B cell (primary cell): Measurements from ENCODE around the gene CNRIP1. TPM values are rescaled to one million over a fixed set of nuclear protein-coding genes. Genes with fewer than 3 reads are reported as not detected.
A peak's percentile ranks its signal among the peaks of the same experiment; 100 is the strongest.

ENCODE experiments used
- ATAC-seq: fragments of 200-7000 bp; cut with Tn5 transposase; one replicate; pipeline ENCODE4 v1.10.0; 2021; ENCODE audit warnings: low read depth, mild to moderate bottlenecking, moderate number of reproducible peaks, moderate library complexity
- CTCF ChIA-PET: fragments of 350-600 bp; sonication (Branson Sonifier 250); formaldehyde crosslinking; loops from one replicate; lab custom pipeline; 2021; ENCODE audit warnings: antibody characterized with exemption, inconsistent platforms; lab: Charles Lee
- POLR2A ChIA-PET: fragments of 350-600 bp; sonication (Branson Sonifier 250); formaldehyde crosslinking; loops from one replicate; lab custom pipeline; 2021; ENCODE audit warnings: antibody characterized with exemption; lab: Charles Lee
- DNase-seq: peaks from one replicate; pipeline ENCODE4 v3.0.0; 2013
- H2AFZ ChIP-seq: 2 replicates; pipeline ENCODE4 v1.6.1; 2012; ENCODE audit warnings: mild to moderate bottlenecking, low read depth, low read length; ENCODE audit not compliant: insufficient read depth, poor library complexity, severe bottlenecking
- H3K27ac ChIP-seq, 2 donors: 1 replicate in 1 of 2; 2 replicates in 1 of 2; pipeline ENCODE4 v1.5.1; 2012 to 2013; ENCODE audit warnings: low read length in 2 of 2, mild to moderate bottlenecking in 2 of 2, moderate library complexity in 1 of 2
- H3K27me3 ChIP-seq, 4 experiments: fragments of 200-600 bp in 1 of 4; sonication (generic) in 1 of 4; replicated peaks in 1 of 4; 1 replicate in 2 of 4; 2 replicates in 2 of 4; pipeline versions ENCODE4 v1.6.1 to v1.7.0; 2013 to 2016; ENCODE audit warnings: low read length in 3 of 4, mild to moderate bottlenecking in 2 of 4, mixed read lengths in 1 of 4, moderate library complexity in 1 of 4; ENCODE audit not compliant: insufficient read depth in 4 of 4, control insufficient read depth in 3 of 4; ENCODE audit errors: control extremely low read depth in 1 of 4
- H3K36me3 ChIP-seq, 2 experiments: replicated peaks in 1 of 2; 1 replicate in 1 of 2; 2 replicates in 1 of 2; pipeline versions ENCODE4 v1.6.1 to v1.7.1; 2013; ENCODE audit warnings: low read length in 1 of 2; ENCODE audit not compliant: insufficient read depth in 2 of 2, control insufficient read depth in 1 of 2; ENCODE audit errors: control extremely low read depth in 1 of 2, extremely low read depth in 1 of 2
- H3K4me1 ChIP-seq, 2 donors: fragments of 200-600 bp in 1 of 2; sonication (generic) in 1 of 2; 1 replicate in 1 of 2; 2 replicates in 1 of 2; pipeline versions ENCODE4 v1.5.1 to v1.6.1; 2013 to 2017; ENCODE audit warnings: low read length in 2 of 2; ENCODE audit not compliant: control insufficient read depth in 2 of 2, insufficient read depth in 2 of 2
- H3K4me2 ChIP-seq: replicated peaks from 2 replicates; pipeline ENCODE3; 2012; ENCODE audit warnings: mild to moderate bottlenecking, low read depth, low read length; ENCODE audit not compliant: poor library complexity, severe bottlenecking
- H3K4me3 ChIP-seq, 5 experiments: fragments of 200-600 bp in 1 of 5; sonication (generic) in 1 of 5; 1 replicate in 3 of 5; 2 replicates in 2 of 5; pipeline versions ENCODE4 v1.5.1 to v1.7.0; 2011 to 2016; ENCODE audit warnings: low read length in 4 of 5, mild to moderate bottlenecking in 4 of 5, low read depth in 2 of 5, control low read depth in 1 of 5, moderate library complexity in 1 of 5; ENCODE audit not compliant: insufficient read depth in 1 of 5; ENCODE audit errors: control extremely low read depth in 1 of 5, extremely low read depth in 1 of 5
- H3K79me2 ChIP-seq: fragments of 200-600 bp; sonication (generic); one replicate; pipeline ENCODE4 v1.6.0; 2016; ENCODE audit warnings: low read length; ENCODE audit not compliant: control insufficient read depth, insufficient read depth
- H3K9ac ChIP-seq: fragments of 200-600 bp; sonication (generic); 2 replicates; pipeline ENCODE4 v1.6.1; 2017; ENCODE audit warnings: mild to moderate bottlenecking, low read length, moderate library complexity
- H3K9me3 ChIP-seq, 3 donors: one replicate each; pipeline versions ENCODE4 v1.6.1 to v1.7.1; 2013; ENCODE audit warnings: low read length in 2 of 3; ENCODE audit not compliant: control insufficient read depth in 2 of 3, insufficient read depth in 1 of 3; ENCODE audit errors: control extremely low read depth in 1 of 3
- H4K20me1 ChIP-seq: 2 replicates; pipeline ENCODE4 v1.6.0; 2012; ENCODE audit warnings: mild to moderate bottlenecking, low read length; ENCODE audit not compliant: insufficient read depth, control insufficient read depth, poor library complexity, severe bottlenecking
- H3K27ac Mint-ChIP-seq: one replicate; pipeline ENCODE4 v1.8.0; 2021; ENCODE audit warnings: mixed read lengths
- H3K27me3 Mint-ChIP-seq: one replicate; pipeline ENCODE4 v1.8.0; 2021; ENCODE audit warnings: mixed read lengths
- H3K4me1 Mint-ChIP-seq: one replicate; pipeline ENCODE4 v1.8.0; 2021; ENCODE audit warnings: mixed read lengths
- H3K4me3 Mint-ChIP-seq: one replicate; pipeline ENCODE4 v1.8.0; 2021; ENCODE audit warnings: mixed read lengths
- H3K9me3 Mint-ChIP-seq: one replicate; pipeline ENCODE4 v1.8.0; 2022; ENCODE audit warnings: mixed read lengths; ENCODE audit not compliant: insufficient read depth
- EZH2 ChIP-seq: IDR thresholded peaks from 2 replicates; pipeline ENCODE4 v1.6.1; 2012; ENCODE audit warnings: borderline replicate concordance, low read depth, mild to moderate bottlenecking, moderate library complexity, low read length; ENCODE audit not compliant: insufficient read depth, poor library complexity, severe bottlenecking
- WGBS: methylation state at CpG from one replicate; pipeline ENCODE4 v1.1.5; 2013; ENCODE audit warnings: missing lambda C conversion rate; ENCODE audit not compliant: insufficient coverage; 5-methylcytosine and 5-hydroxymethylcytosine counted together
- intact Hi-C: fragments of 100-400 bp; cut with micrococcal nuclease; formaldehyde crosslinking; loops from one replicate; pipeline ENCODE4 v1.10.0; 2022
- polyA plus RNA-seq: library from polyadenylated mRNA; depleted of rRNA; stranded (reverse); fragments of >200 nt; gene quantifications from 2 replicates; pipeline ENCODE4 v1.2.3, GENCODE V29; 2012
- total RNA-seq, 2 donors: library from RNA; stranded (reverse); fragments of 120-200 nt in 1 of 2; gene quantifications; 1 replicate in 1 of 2; 2 replicates in 1 of 2; pipeline versions ENCODE4 v1.2.3 to v1.2.4, GENCODE V29; 2013 to 2022
- TF ChIP-seq, protein P1 (sequence below): fragments of 200-600 bp; IDR thresholded peaks from one replicate; pipeline ENCODE4 v1.8.0; 2022; ENCODE audit warnings: antibody characterized with exemption, mild to moderate bottlenecking

CNRIP1 gene
- total and polyA plus RNA-seq, 2 donors (not counting 1 experiment from before 2014, with no cell fraction given), result not detected

DNA sequence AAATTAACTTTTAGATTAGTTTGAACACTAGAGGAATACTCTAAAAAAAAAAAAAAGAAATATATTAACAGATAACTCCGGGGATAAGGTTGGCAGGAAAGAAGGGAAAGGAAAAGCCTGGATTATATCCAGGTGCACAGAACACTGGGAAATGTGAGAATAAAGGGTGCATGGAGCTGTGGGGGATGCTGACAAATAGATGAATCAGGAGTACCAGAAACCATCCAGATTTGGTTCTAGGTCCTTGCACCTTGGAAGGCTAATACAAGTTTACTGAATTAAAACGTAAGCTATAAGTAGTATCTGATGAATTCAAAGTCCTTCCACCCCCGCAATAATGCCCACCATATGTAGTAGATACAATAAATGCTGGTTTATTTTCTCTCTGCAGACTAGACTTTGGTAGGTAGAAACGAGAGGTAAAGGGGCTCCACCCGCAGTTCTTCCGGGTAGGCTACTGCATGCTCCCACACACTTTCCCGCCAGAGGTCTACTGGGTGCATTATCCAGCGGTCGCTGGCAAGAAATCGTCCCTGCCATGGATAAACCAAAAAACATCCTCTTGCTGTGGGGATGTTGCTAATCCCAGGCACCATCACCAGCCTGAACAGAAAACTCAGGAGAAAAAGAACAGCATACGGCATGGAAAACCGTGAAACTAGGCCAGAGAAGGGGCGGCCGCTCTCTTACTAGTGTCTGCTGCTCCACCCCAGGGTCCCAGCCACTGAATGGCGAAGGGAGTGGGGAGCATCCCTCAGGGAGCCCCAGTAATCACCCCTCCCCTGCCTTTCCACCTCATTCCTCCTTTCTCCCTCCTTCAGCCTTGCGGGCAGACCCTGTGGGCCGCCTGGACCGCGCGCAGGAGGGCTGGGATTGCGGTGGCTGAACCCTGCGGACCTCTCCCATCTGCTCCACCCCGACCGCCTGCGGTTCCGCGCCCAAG lies 1.5 kb downstream of the CNRIP1 start:
- peaks cover 0 to 14% (median 4%) of the 10 kb centered on the region in 3 donors for H3K9me3 ChIP-seq
- H3K36me3 ChIP-seq, result no peaks in the 10 kb centered on the region
- H3K27ac ChIP-seq, result no peak overlapping the region
- 88% methylated on average over 17 of the region's 27 CpGs for WGBS
- H2AFZ ChIP-seq, result peak overlapping the region; percentile 76
- intact Hi-C loops, result no loop called here
- Mint-ChIP-seq H3K9me3 (no peaks in the 10 kb centered on the region), H3K27me3 (peaks cover 46% of the 10 kb centered on the region), H3K4me3 (peak overlapping the region; percentile 87), H3K27ac (no peak overlapping the region), H3K4me1 (peaks cover 19% of the 10 kb centered on the region)
- no peaks in the 10 kb centered on the region for H4K20me1 ChIP-seq
- no peak overlapping the region for H3K4me3 ChIP-seq
- ATAC-seq, result no peak
- no peak overlapping the region for H3K9ac ChIP-seq
- POLR2A ChIA-PET, result no interaction called here
- H3K4me1 ChIP-seq, result peaks cover 19 to 20% of the 10 kb centered on the region in 2 donors
- H3K27me3 ChIP-seq, result peaks cover 0 to 40% (median 31%) of the 10 kb centered on the region in 4 experiments
- CTCF ChIA-PET, result interaction anchor here (0.6 to 2.4 kb wide), 2 partner anchors 8 to 124 kb away, joined by 3 to 9 read pairs; no protein-coding TSS in a partner anchor
- peak; percentile 5 for DNase-seq
- peak overlapping the region; percentile 85 for H3K4me2 ChIP-seq
- TF ChIP-seq, protein P1, sequence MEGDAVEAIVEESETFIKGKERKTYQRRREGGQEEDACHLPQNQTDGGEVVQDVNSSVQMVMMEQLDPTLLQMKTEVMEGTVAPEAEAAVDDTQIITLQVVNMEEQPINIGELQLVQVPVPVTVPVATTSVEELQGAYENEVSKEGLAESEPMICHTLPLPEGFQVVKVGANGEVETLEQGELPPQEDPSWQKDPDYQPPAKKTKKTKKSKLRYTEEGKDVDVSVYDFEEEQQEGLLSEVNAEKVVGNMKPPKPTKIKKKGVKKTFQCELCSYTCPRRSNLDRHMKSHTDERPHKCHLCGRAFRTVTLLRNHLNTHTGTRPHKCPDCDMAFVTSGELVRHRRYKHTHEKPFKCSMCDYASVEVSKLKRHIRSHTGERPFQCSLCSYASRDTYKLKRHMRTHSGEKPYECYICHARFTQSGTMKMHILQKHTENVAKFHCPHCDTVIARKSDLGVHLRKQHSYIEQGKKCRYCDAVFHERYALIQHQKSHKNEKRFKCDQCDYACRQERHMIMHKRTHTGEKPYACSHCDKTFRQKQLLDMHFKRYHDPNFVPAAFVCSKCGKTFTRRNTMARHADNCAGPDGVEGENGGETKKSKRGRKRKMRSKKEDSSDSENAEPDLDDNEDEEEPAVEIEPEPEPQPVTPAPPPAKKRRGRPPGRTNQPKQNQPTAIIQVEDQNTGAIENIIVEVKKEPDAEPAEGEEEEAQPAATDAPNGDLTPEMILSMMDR, result no peak
- TF ChIP-seq EZH2, result no peak
- H3K79me2 ChIP-seq, result no peaks in the 10 kb centered on the region

DNA sequence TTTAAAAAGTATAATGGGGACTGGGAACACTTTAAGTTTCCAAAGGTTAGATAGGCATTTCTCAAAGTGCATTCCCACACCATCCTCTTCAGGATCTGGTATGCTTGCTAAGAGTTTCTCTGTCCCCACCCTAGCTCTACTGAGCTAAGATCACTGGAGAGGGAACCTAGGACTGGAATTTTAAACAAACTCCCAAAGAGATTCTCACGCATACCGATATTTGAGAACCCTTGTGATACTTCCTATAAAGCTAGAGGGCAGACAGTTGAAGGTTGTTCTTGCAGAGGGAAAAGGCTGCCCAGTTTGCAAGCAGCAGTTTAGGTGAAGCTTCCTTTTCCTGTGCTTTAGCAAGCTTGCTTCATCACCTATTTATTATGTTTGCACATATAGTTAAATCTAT lies 3.6 kb downstream of the CNRIP1 start:
- H3K9me3 Mint-ChIP-seq, result no peaks in the 10 kb centered on the region
- no peak overlapping the region for H3K4me3 Mint-ChIP-seq
- no peak overlapping the region for H3K9ac ChIP-seq
- TF ChIP-seq, protein P1, result no peak
- H3K4me3 ChIP-seq, result no peak overlapping the region
- intact Hi-C loops, result no loop called here
- no peaks in the 10 kb centered on the region for H3K79me2 ChIP-seq
- H3K4me1 Mint-ChIP-seq, result peaks cover 19% of the 10 kb centered on the region
- DNase-seq, result no peak
- CTCF ChIA-PET, result no interaction called here
- H3K27ac ChIP-seq, result no peak overlapping the region
- ATAC-seq, result no peak
- H3K4me2 ChIP-seq, result no peak overlapping the region
- H2AFZ ChIP-seq, result no peak overlapping the region
- H3K27me3 ChIP-seq, result peaks cover 0 to 40% (median 31%) of the 10 kb centered on the region in 4 experiments
- POLR2A ChIA-PET, result no interaction called here
- peaks cover 19 to 20% of the 10 kb centered on the region in 2 donors for H3K4me1 ChIP-seq
- H3K9me3 ChIP-seq, result peaks cover 0 to 14% (median 4%) of the 10 kb centered on the region in 3 donors
- no peaks in the 10 kb centered on the region for H3K36me3 ChIP-seq
- no peaks in the 10 kb centered on the region for H4K20me1 ChIP-seq
- no peak overlapping the region for H3K27ac Mint-ChIP-seq
- peaks cover 42% of the 10 kb centered on the region for H3K27me3 Mint-ChIP-seq
- WGBS, result no CpG with 5 or more reads among the region's 2 CpGs
